Activated naive CD4-positive, alpha-beta T cell treated with anti-CD3 and anti-CD28 coated beads, Interleukin-2, amount 50 U/mL, for 24 hours (primary cell): ENCODE measurements around the gene BMPR1B.

Experiments used
- H3K27ac Mint-ChIP-seq: one replicate; pipeline ENCODE4 v1.8.0; 2021; ENCODE audit warnings: mild to moderate bottlenecking, mixed read lengths
- H3K27me3 Mint-ChIP-seq: one replicate; pipeline ENCODE4 v1.8.0; 2021; ENCODE audit warnings: mixed read lengths
- H3K36me3 Mint-ChIP-seq: one replicate; pipeline ENCODE4 v1.8.0; 2021; ENCODE audit warnings: mixed read lengths
- H3K4me1 Mint-ChIP-seq: one replicate; pipeline ENCODE4 v1.8.0; 2021; ENCODE audit warnings: mixed read lengths
- H3K4me3 Mint-ChIP-seq: one replicate; pipeline ENCODE4 v1.8.0; 2021; ENCODE audit warnings: mild to moderate bottlenecking, mixed read lengths
- H3K9me3 Mint-ChIP-seq: one replicate; pipeline ENCODE4 v1.8.0; 2021; ENCODE audit warnings: mixed read lengths

The BMPR1B gene

DNA sequence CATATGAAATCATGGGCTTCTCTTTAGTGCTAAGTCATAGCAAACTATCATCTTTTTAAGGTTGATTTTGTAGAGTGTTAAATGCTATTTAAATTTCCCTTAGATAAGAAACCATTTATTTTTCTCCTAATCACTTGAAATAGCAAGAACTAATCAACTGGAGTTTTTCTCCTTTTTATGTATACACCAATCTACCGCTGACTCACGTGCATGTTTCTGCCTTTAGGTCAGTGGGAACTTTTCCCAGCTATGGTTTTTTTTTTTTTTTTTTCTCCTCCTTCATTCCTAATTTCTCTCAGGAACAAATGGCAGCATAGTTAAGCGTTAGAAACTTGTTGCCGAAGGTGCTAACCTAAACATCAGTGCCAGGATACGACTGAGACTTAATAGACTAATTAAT lies 176.4 kb downstream of the BMPR1B start:
- H3K27ac Mint-ChIP-seq, result no peak overlapping the region

GRCh38 chr4:94934864-94935263 lies 177.1 kb downstream of the BMPR1B start:
- H3K9me3 Mint-ChIP-seq, result no peaks in the 10 kb centered on the region
- peaks cover 3% of the 10 kb centered on the region for H3K27me3 Mint-ChIP-seq
- H3K4me1 Mint-ChIP-seq, result no peaks in the 10 kb centered on the region
- H3K27ac Mint-ChIP-seq, result no peak overlapping the region
- H3K36me3 Mint-ChIP-seq, result no peaks in the 10 kb centered on the region
- H3K4me3 Mint-ChIP-seq, result no peak overlapping the region

More for the DNA sequence above, 176.4 kb downstream of the BMPR1B start:
- no peaks in the 10 kb centered on the region for H3K9me3 Mint-ChIP-seq
- peaks cover 3% of the 10 kb centered on the region for H3K27me3 Mint-ChIP-seq
- H3K4me1 Mint-ChIP-seq, result no peaks in the 10 kb centered on the region
- no peaks in the 10 kb centered on the region for H3K36me3 Mint-ChIP-seq
- no peak overlapping the region for H3K4me3 Mint-ChIP-seq

DNA sequence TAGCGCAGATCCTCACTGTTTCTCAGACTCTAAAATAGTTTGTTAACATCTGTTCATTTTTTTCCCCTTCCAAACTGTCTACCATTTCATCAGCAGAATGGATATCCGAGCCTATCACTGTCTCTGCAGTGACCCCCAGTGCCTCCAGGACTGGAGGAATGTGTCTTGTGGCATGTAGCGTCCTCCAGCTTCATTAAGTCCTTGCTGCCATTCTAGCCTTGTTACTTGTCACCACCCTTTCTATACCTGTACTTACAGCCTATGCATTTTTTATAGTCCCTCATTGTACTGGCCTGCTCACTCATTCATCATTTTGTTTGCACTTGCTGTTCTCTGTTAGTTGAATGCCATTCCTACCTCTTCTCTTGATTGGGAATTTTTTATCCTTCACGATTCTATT lies 179.1 kb downstream of the BMPR1B start:
- Mint-ChIP-seq H3K36me3 (no peaks in the 10 kb centered on the region), H3K4me3 (no peak overlapping the region), H3K9me3 (no peaks in the 10 kb centered on the region), H3K4me1 (no peaks in the 10 kb centered on the region), H3K27me3 (peaks cover 3% of the 10 kb centered on the region), H3K27ac (no peak overlapping the region)

DNA sequence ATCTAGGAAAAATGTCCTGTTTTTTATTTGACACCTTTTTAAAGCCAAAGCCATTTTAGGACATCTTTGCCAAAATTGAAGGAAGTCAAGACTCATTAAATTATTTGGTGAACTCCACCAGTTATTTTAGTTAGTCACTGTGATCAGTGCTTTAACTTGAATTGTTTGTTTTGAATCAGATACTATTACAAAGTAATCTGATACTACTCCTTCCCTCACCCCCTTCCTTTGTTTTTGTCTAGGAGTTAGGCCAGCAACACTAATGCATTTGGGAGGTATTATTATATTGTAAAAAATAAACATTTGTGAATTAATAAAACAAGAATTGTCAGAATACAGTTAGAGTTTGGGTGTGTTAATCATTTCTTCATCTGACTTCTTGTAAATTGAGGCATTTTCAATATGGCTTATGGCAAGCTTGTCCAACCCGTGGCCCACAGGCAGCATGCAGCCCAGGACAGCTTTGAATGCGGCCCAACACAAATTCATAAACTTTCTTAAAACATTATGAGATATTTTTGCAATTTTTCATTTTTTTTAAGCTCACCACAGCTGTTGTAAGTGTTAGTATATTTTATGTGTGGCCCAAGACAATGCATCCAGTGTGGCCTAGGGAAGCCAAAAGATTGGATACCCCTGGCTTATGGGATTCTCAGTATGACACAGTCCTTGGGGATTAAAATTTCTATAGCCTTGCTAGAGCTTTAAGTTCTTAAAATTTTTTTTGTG lies 182.2 kb downstream of the BMPR1B start:
- no peak overlapping the region for H3K4me3 Mint-ChIP-seq
- H3K9me3 Mint-ChIP-seq, result no peaks in the 10 kb centered on the region
- H3K4me1 Mint-ChIP-seq, result no peaks in the 10 kb centered on the region
- H3K27me3 Mint-ChIP-seq, result peaks cover 3% of the 10 kb centered on the region
- H3K27ac Mint-ChIP-seq, result no peak overlapping the region
- H3K36me3 Mint-ChIP-seq, result no peaks in the 10 kb centered on the region

GRCh38 chr4:94940520-94940908 lies 182.8 kb downstream of the BMPR1B start:
- H3K27me3 Mint-ChIP-seq, result peaks cover 3% of the 10 kb centered on the region
- no peaks in the 10 kb centered on the region for H3K36me3 Mint-ChIP-seq
- H3K9me3 Mint-ChIP-seq, result no peaks in the 10 kb centered on the region
- H3K27ac Mint-ChIP-seq, result no peak overlapping the region
- H3K4me3 Mint-ChIP-seq, result no peak overlapping the region
- H3K4me1 Mint-ChIP-seq, result no peaks in the 10 kb centered on the region

DNA sequence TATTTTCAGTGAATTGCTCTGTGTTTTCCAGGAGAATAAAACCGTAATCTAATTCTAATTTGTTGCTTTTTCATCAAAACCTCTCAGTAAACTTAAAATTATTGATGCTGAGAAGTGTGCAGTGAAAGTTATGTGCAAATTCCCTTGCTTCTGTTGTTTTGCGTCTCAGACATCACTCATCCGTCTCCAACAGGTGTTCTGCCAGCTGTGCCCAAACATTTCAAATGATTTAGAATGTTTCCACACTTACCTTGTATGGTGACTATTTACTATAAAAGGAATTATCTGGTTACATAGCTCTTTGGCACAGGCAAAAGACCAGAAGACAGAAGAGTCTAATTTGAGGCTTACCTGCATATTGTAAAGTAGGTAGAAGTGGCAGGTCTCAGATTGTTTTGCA lies 184.0 kb downstream of the BMPR1B start:
- Mint-ChIP-seq H3K27ac (no peak overlapping the region), H3K9me3 (no peaks in the 10 kb centered on the region), H3K36me3 (no peaks in the 10 kb centered on the region), H3K4me1 (no peaks in the 10 kb centered on the region), H3K4me3 (no peak overlapping the region), H3K27me3 (peaks cover 2% of the 10 kb centered on the region)

- no peaks in the 10 kb centered on the region for H3K36me3 Mint-ChIP-seq
- H3K27ac Mint-ChIP-seq, result no peak overlapping the region
- no peaks in the 10 kb centered on the region for H3K27me3 Mint-ChIP-seq
- H3K9me3 Mint-ChIP-seq, result no peaks in the 10 kb centered on the region
- H3K4me3 Mint-ChIP-seq, result no peak overlapping the region
- no peaks in the 10 kb centered on the region for H3K4me1 Mint-ChIP-seq
These were observed 187.0 kb downstream of the BMPR1B start for GRCh38 chr4:94944726-94945125.

GRCh38 chr4:94947681-94948108 lies 189.9 kb downstream of the BMPR1B start:
- Mint-ChIP-seq H3K36me3 (no peaks in the 10 kb centered on the region), H3K4me3 (no peak overlapping the region), H3K4me1 (no peaks in the 10 kb centered on the region), H3K27me3 (no peaks in the 10 kb centered on the region), H3K9me3 (no peaks in the 10 kb centered on the region), H3K27ac (no peak overlapping the region)

- Mint-ChIP-seq H3K4me3 (no peak overlapping the region), H3K27ac (no peak overlapping the region), H3K9me3 (no peaks in the 10 kb centered on the region), H3K36me3 (no peaks in the 10 kb centered on the region), H3K27me3 (no peaks in the 10 kb centered on the region), H3K4me1 (no peaks in the 10 kb centered on the region)
These were observed 196.5 kb downstream of the BMPR1B start for GRCh38 chr4:94954251-94954650.

DNA sequence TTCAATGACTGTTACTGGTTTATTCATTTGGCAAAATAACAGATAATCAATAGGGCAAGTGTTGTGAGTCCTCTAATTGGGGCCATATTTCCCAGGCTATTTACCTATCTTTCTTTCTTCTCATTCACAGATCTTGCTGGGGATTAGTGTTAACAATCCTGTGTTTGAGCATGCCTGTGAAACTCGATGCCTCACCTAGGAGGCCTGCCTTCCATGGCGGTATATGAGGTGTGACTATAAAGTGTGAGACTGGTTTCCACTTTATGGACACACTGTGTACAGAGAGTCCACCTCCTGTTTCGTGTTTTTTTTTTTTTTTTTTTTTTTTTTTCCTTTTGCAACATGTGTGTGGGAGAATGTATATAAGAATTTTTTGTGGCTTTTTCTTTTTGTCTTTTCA lies 199.3 kb downstream of the BMPR1B start:
- H3K27me3 Mint-ChIP-seq, result no peaks in the 10 kb centered on the region
- H3K27ac Mint-ChIP-seq, result no peak overlapping the region
- no peaks in the 10 kb centered on the region for H3K4me1 Mint-ChIP-seq
- H3K4me3 Mint-ChIP-seq, result no peak overlapping the region
- H3K9me3 Mint-ChIP-seq, result no peaks in the 10 kb centered on the region
- H3K36me3 Mint-ChIP-seq, result no peaks in the 10 kb centered on the region

- Mint-ChIP-seq H3K4me3 (no peak overlapping the region), H3K27me3 (no peaks in the 10 kb centered on the region), H3K9me3 (peaks cover 7% of the 10 kb centered on the region), H3K27ac (no peak overlapping the region), H3K4me1 (no peaks in the 10 kb centered on the region), H3K36me3 (no peaks in the 10 kb centered on the region)
These were observed 201.6 kb downstream of the BMPR1B start for GRCh38 chr4:94959307-94959706.

- Mint-ChIP-seq H3K9me3 (peaks cover 7% of the 10 kb centered on the region), H3K36me3 (no peaks in the 10 kb centered on the region), H3K27ac (no peak overlapping the region), H3K4me3 (no peak overlapping the region), H3K4me1 (no peaks in the 10 kb centered on the region), H3K27me3 (no peaks in the 10 kb centered on the region)
These were observed 203.0 kb downstream of the BMPR1B start for GRCh38 chr4:94960708-94961107.

GRCh38 chr4:94961420-94961819 lies 203.7 kb downstream of the BMPR1B start:
- H3K4me3 Mint-ChIP-seq, result no peak overlapping the region
- peaks cover 7% of the 10 kb centered on the region for H3K9me3 Mint-ChIP-seq
- no peaks in the 10 kb centered on the region for H3K4me1 Mint-ChIP-seq
- no peak overlapping the region for H3K27ac Mint-ChIP-seq
- no peaks in the 10 kb centered on the region for H3K36me3 Mint-ChIP-seq
- no peaks in the 10 kb centered on the region for H3K27me3 Mint-ChIP-seq

- no peaks in the 10 kb centered on the region for H3K4me1 Mint-ChIP-seq
- H3K27ac Mint-ChIP-seq, result no peak overlapping the region
- no peaks in the 10 kb centered on the region for H3K27me3 Mint-ChIP-seq
- H3K9me3 Mint-ChIP-seq, result peaks cover 7% of the 10 kb centered on the region
- H3K4me3 Mint-ChIP-seq, result no peak overlapping the region
- no peaks in the 10 kb centered on the region for H3K36me3 Mint-ChIP-seq
These were observed 204.7 kb downstream of the BMPR1B start for GRCh38 chr4:94962484-94962883.

GRCh38 chr4:94965852-94966251 lies 208.1 kb downstream of the BMPR1B start:
- Mint-ChIP-seq H3K4me3 (no peak overlapping the region), H3K27ac (no peak overlapping the region), H3K9me3 (peaks cover 7% of the 10 kb centered on the region), H3K4me1 (no peaks in the 10 kb centered on the region), H3K27me3 (no peaks in the 10 kb centered on the region), H3K36me3 (no peaks in the 10 kb centered on the region)

GRCh38 chr4:94968493-94968892 lies 210.7 kb downstream of the BMPR1B start:
- Mint-ChIP-seq H3K36me3 (no peaks in the 10 kb centered on the region), H3K9me3 (no peaks in the 10 kb centered on the region), H3K4me3 (no peak overlapping the region), H3K27ac (no peak overlapping the region), H3K4me1 (no peaks in the 10 kb centered on the region), H3K27me3 (no peaks in the 10 kb centered on the region)

- no peak overlapping the region for H3K4me3 Mint-ChIP-seq
- no peaks in the 10 kb centered on the region for H3K36me3 Mint-ChIP-seq
- no peaks in the 10 kb centered on the region for H3K4me1 Mint-ChIP-seq
- no peak overlapping the region for H3K27ac Mint-ChIP-seq
- H3K9me3 Mint-ChIP-seq, result no peaks in the 10 kb centered on the region
- H3K27me3 Mint-ChIP-seq, result no peaks in the 10 kb centered on the region
These were observed 212.9 kb downstream of the BMPR1B start for GRCh38 chr4:94970650-94971049.
